ENCODE data around the gene PRCC.

DNA sequence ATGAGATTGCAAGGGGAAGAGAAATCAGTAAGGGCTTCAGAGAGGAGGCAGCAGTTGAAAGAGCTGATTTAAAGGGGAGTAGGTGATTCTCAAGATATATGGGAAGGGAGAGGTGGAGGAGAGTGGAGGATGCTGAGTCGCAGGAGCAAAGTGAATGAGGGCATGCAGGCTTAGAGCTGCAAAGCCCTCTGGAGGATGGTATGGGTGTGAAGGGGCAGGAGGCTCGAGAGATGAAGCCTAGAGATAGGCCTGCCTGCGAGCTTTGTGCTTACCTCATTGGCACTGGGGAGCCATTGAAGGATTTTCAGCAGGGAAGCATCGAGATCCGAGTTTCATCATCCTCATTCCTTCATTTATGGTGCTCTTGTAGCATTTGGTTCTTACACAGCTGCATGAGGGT lies 65.1 kb downstream of the PRCC start:
- TF ChIP-seq, protein P1, sequence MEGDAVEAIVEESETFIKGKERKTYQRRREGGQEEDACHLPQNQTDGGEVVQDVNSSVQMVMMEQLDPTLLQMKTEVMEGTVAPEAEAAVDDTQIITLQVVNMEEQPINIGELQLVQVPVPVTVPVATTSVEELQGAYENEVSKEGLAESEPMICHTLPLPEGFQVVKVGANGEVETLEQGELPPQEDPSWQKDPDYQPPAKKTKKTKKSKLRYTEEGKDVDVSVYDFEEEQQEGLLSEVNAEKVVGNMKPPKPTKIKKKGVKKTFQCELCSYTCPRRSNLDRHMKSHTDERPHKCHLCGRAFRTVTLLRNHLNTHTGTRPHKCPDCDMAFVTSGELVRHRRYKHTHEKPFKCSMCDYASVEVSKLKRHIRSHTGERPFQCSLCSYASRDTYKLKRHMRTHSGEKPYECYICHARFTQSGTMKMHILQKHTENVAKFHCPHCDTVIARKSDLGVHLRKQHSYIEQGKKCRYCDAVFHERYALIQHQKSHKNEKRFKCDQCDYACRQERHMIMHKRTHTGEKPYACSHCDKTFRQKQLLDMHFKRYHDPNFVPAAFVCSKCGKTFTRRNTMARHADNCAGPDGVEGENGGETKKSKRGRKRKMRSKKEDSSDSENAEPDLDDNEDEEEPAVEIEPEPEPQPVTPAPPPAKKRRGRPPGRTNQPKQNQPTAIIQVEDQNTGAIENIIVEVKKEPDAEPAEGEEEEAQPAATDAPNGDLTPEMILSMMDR (IDR thresholded peaks at IDR 0.05): no peak
- no peak for TF ChIP-seq POLR2A (IDR thresholded peaks at IDR 0.05)
- no peak for TF ChIP-seq EP300 (IDR thresholded peaks at IDR 0.05)
